Measurements from ENCODE around the gene GRIN2A.

Gene GRIN2A

GRCh38 chr16:9971907-9972306 lies 210.3 kb downstream of the GRIN2A start:
- Histone ChIP-seq H3K79me2 (ENCODE audit: control insufficient read depth, insufficient read depth, low read length, unreplicated experiment) (no peaks in the 10 kb centered on the region), H3K36me3 (ENCODE audit: insufficient read depth, low read length) (no peaks in the 10 kb centered on the region), H3K4me3 (ENCODE audit: low read depth, low read length) (no peak overlapping the region), H3K4me1 (ENCODE audit: control insufficient read depth, insufficient read depth, low read length, unreplicated experiment) (no peaks in the 10 kb centered on the region), H3K27me3 (ENCODE audit: insufficient read depth, low read length) (no peaks in the 10 kb centered on the region), H3K27ac (ENCODE audit: low read depth, low read length) (no peak overlapping the region), H2AFZ (ENCODE audit: low read length, unreplicated experiment) (no peak overlapping the region)

- no peaks in the 10 kb centered on the region for H3K36me3 ChIP-seq (ENCODE audit: insufficient read depth, low read length)
- no peaks in the 10 kb centered on the region for H3K4me1 ChIP-seq (ENCODE audit: control insufficient read depth, insufficient read depth, low read length, unreplicated experiment)
- H3K27ac ChIP-seq (ENCODE audit: low read depth, low read length), result no peak overlapping the region
- no peaks in the 10 kb centered on the region for H3K79me2 ChIP-seq (ENCODE audit: control insufficient read depth, insufficient read depth, low read length, unreplicated experiment)
- H3K27me3 ChIP-seq (ENCODE audit: insufficient read depth, low read length), result no peaks in the 10 kb centered on the region
- no peak overlapping the region for H3K4me3 ChIP-seq (ENCODE audit: low read depth, low read length)
- H2AFZ ChIP-seq (ENCODE audit: low read length, unreplicated experiment), result no peak overlapping the region
Observed at GRCh38 chr16:9970796-9971195, 211.4 kb downstream of the GRIN2A start.

- Histone ChIP-seq H3K27ac (ENCODE audit: low read depth, low read length) (no peak overlapping the region), H3K27me3 (ENCODE audit: insufficient read depth, low read length) (no peaks in the 10 kb centered on the region), H3K4me3 (ENCODE audit: low read depth, low read length) (no peak overlapping the region), H2AFZ (ENCODE audit: low read length, unreplicated experiment) (no peak overlapping the region), H3K79me2 (ENCODE audit: control insufficient read depth, insufficient read depth, low read length, unreplicated experiment) (no peaks in the 10 kb centered on the region), H3K4me1 (ENCODE audit: control insufficient read depth, insufficient read depth, low read length, unreplicated experiment) (no peaks in the 10 kb centered on the region), H3K36me3 (ENCODE audit: insufficient read depth, low read length) (no peaks in the 10 kb centered on the region)
Observed at GRCh38 chr16:9970244-9970643, 212.0 kb downstream of the GRIN2A start.

- Histone ChIP-seq H3K27me3 (ENCODE audit: insufficient read depth, low read length) (no peaks in the 10 kb centered on the region), H2AFZ (ENCODE audit: low read length, unreplicated experiment) (no peak overlapping the region), H3K36me3 (ENCODE audit: insufficient read depth, low read length) (no peaks in the 10 kb centered on the region), H3K79me2 (ENCODE audit: control insufficient read depth, insufficient read depth, low read length, unreplicated experiment) (no peaks in the 10 kb centered on the region), H3K27ac (ENCODE audit: low read depth, low read length) (no peak overlapping the region), H3K4me1 (ENCODE audit: control insufficient read depth, insufficient read depth, low read length, unreplicated experiment) (no peaks in the 10 kb centered on the region), H3K4me3 (ENCODE audit: low read depth, low read length) (no peak overlapping the region)
Observed at GRCh38 chr16:9969580-9969979, 212.6 kb downstream of the GRIN2A start.

- Histone ChIP-seq H3K4me3 (ENCODE audit: low read depth, low read length) (no peak overlapping the region), H3K27me3 (ENCODE audit: insufficient read depth, low read length) (no peaks in the 10 kb centered on the region)
Observed at GRCh38 chr16:9966569-9967157, 215.6 kb downstream of the GRIN2A start.

GRCh38 chr16:9965079-9965478 lies 217.1 kb downstream of the GRIN2A start:
- H2AFZ ChIP-seq (ENCODE audit: low read length, unreplicated experiment), result no peak overlapping the region
- H3K4me1 ChIP-seq (ENCODE audit: control insufficient read depth, insufficient read depth, low read length, unreplicated experiment), result no peaks in the 10 kb centered on the region
- H3K4me3 ChIP-seq (ENCODE audit: low read depth, low read length), result no peak overlapping the region
- H3K27me3 ChIP-seq (ENCODE audit: insufficient read depth, low read length), result no peaks in the 10 kb centered on the region
- H3K27ac ChIP-seq (ENCODE audit: low read depth, low read length), result no peak overlapping the region
- no peaks in the 10 kb centered on the region for H3K79me2 ChIP-seq (ENCODE audit: control insufficient read depth, insufficient read depth, low read length, unreplicated experiment)
- H3K36me3 ChIP-seq (ENCODE audit: insufficient read depth, low read length), result no peaks in the 10 kb centered on the region

More at GRCh38 chr16:9966569-9967157, 215.6 kb downstream of the GRIN2A start:
- no peak overlapping the region for H2AFZ ChIP-seq (ENCODE audit: low read length, unreplicated experiment)
- no peak overlapping the region for H3K27ac ChIP-seq (ENCODE audit: low read depth, low read length)
- H3K36me3 ChIP-seq (ENCODE audit: insufficient read depth, low read length), result no peaks in the 10 kb centered on the region
- no peaks in the 10 kb centered on the region for H3K4me1 ChIP-seq (ENCODE audit: control insufficient read depth, insufficient read depth, low read length, unreplicated experiment)
- no peaks in the 10 kb centered on the region for H3K79me2 ChIP-seq (ENCODE audit: control insufficient read depth, insufficient read depth, low read length, unreplicated experiment)

- Histone ChIP-seq H3K27me3 (ENCODE audit: insufficient read depth, low read length) (no peaks in the 10 kb centered on the region), H3K4me1 (ENCODE audit: control insufficient read depth, insufficient read depth, low read length, unreplicated experiment) (no peaks in the 10 kb centered on the region), H2AFZ (ENCODE audit: low read length, unreplicated experiment) (no peak overlapping the region), H3K27ac (ENCODE audit: low read depth, low read length) (no peak overlapping the region), H3K4me3 (ENCODE audit: low read depth, low read length) (no peak overlapping the region), H3K36me3 (ENCODE audit: insufficient read depth, low read length) (no peaks in the 10 kb centered on the region), H3K79me2 (ENCODE audit: control insufficient read depth, insufficient read depth, low read length, unreplicated experiment) (no peaks in the 10 kb centered on the region)
Observed at GRCh38 chr16:9964426-9964825, 217.8 kb downstream of the GRIN2A start.

- Histone ChIP-seq H3K4me1 (ENCODE audit: control insufficient read depth, insufficient read depth, low read length, unreplicated experiment) (no peaks in the 10 kb centered on the region), H3K4me3 (ENCODE audit: low read depth, low read length) (no peak overlapping the region), H3K27ac (ENCODE audit: low read depth, low read length) (no peak overlapping the region), H2AFZ (ENCODE audit: low read length, unreplicated experiment) (no peak overlapping the region), H3K27me3 (ENCODE audit: insufficient read depth, low read length) (no peaks in the 10 kb centered on the region), H3K79me2 (ENCODE audit: control insufficient read depth, insufficient read depth, low read length, unreplicated experiment) (no peaks in the 10 kb centered on the region), H3K36me3 (ENCODE audit: insufficient read depth, low read length) (no peaks in the 10 kb centered on the region)
Observed at GRCh38 chr16:9957433-9957832, 224.8 kb downstream of the GRIN2A start.

GRCh38 chr16:9957002-9957401 lies 225.2 kb downstream of the GRIN2A start:
- H2AFZ ChIP-seq (ENCODE audit: low read length, unreplicated experiment), result no peak overlapping the region
- no peak overlapping the region for H3K4me3 ChIP-seq (ENCODE audit: low read depth, low read length)
- H3K79me2 ChIP-seq (ENCODE audit: control insufficient read depth, insufficient read depth, low read length, unreplicated experiment), result no peaks in the 10 kb centered on the region
- no peaks in the 10 kb centered on the region for H3K36me3 ChIP-seq (ENCODE audit: insufficient read depth, low read length)
- H3K27ac ChIP-seq (ENCODE audit: low read depth, low read length), result no peak overlapping the region
- H3K27me3 ChIP-seq (ENCODE audit: insufficient read depth, low read length), result no peaks in the 10 kb centered on the region
- H3K4me1 ChIP-seq (ENCODE audit: control insufficient read depth, insufficient read depth, low read length, unreplicated experiment), result no peaks in the 10 kb centered on the region

GRCh38 chr16:9955677-9956076 lies 226.6 kb downstream of the GRIN2A start:
- no peak overlapping the region for H3K4me3 ChIP-seq (ENCODE audit: low read depth, low read length)
- no peaks in the 10 kb centered on the region for H3K36me3 ChIP-seq (ENCODE audit: insufficient read depth, low read length)
- H3K27ac ChIP-seq (ENCODE audit: low read depth, low read length), result no peak overlapping the region
- H2AFZ ChIP-seq (ENCODE audit: low read length, unreplicated experiment), result no peak overlapping the region
- H3K79me2 ChIP-seq (ENCODE audit: control insufficient read depth, insufficient read depth, low read length, unreplicated experiment), result no peaks in the 10 kb centered on the region
- no peaks in the 10 kb centered on the region for H3K27me3 ChIP-seq (ENCODE audit: insufficient read depth, low read length)
- H3K4me1 ChIP-seq (ENCODE audit: control insufficient read depth, insufficient read depth, low read length, unreplicated experiment), result no peaks in the 10 kb centered on the region

- no peak overlapping the region for H3K27ac ChIP-seq (ENCODE audit: low read depth, low read length)
- no peaks in the 10 kb centered on the region for H3K27me3 ChIP-seq (ENCODE audit: insufficient read depth, low read length)
- no peaks in the 10 kb centered on the region for H3K79me2 ChIP-seq (ENCODE audit: control insufficient read depth, insufficient read depth, low read length, unreplicated experiment)
- no peak overlapping the region for H2AFZ ChIP-seq (ENCODE audit: low read length, unreplicated experiment)
- no peak overlapping the region for H3K4me3 ChIP-seq (ENCODE audit: low read depth, low read length)
- H3K36me3 ChIP-seq (ENCODE audit: insufficient read depth, low read length), result no peaks in the 10 kb centered on the region
- H3K4me1 ChIP-seq (ENCODE audit: control insufficient read depth, insufficient read depth, low read length, unreplicated experiment), result no peaks in the 10 kb centered on the region
Observed at GRCh38 chr16:9953908-9954570, 228.2 kb downstream of the GRIN2A start.
